ENCODE data around the gene SLC27A4.
"Not testable (repeated sequence)": the region's sequence is repeated elsewhere in the genome, so short reads cannot be mapped to it uniquely, and the experiment has no call there.

The SLC27A4 gene

GRCh38 chr9:128323212-128323730 is 17.1 kb upstream of the SLC27A4 start:
- peak overlapping the region; percentile 72 to 98 (median 87) for H3K4me3 ChIP-seq
- peak overlapping the region in 20 of 21 experiments; percentile 77 to 98 (median 91) for H3K27ac ChIP-seq

GRCh38 chr9:128323791-128324190 is 16.5 kb upstream of the SLC27A4 start:
- peak overlapping the region in 16 of 21 experiments; percentile 5 to 98 (median 90) for H3K27ac ChIP-seq
- H3K4me3 ChIP-seq, result peak overlapping the region; percentile 72 to 98 (median 87)

GRCh38 chr9:128324401-128324800 is 15.9 kb upstream of the SLC27A4 start:
- H3K27ac ChIP-seq, result peak overlapping the region in 5 of 21 experiments; percentile 3 to 90 (median 20)
- no peak overlapping the region for H3K4me3 ChIP-seq

GRCh38 chr9:128325629-128326028 is 14.7 kb upstream of the SLC27A4 start:
- Histone ChIP-seq H3K27ac (peak overlapping the region in 14 of 21 experiments; percentile 3 to 90 (median 40)), H3K4me3 (no peak overlapping the region)

GRCh38 chr9:128333451-128333869 is 6.9 kb upstream of the SLC27A4 start:
- H3K4me3 ChIP-seq, result no peak overlapping the region
- H3K27ac ChIP-seq, result no peak overlapping the region

- no peak overlapping the region for H3K27ac ChIP-seq
- no peak overlapping the region for H3K4me3 ChIP-seq
These were observed 5.2 kb upstream of the SLC27A4 start for GRCh38 chr9:128335161-128335560.

- no peak overlapping the region for H3K27ac ChIP-seq
These were observed 4.4 kb upstream of the SLC27A4 start for GRCh38 chr9:128335914-128336313.

GRCh38 chr9:128337936-128338335 is 2.4 kb upstream of the SLC27A4 start:
- H3K27ac ChIP-seq, result no peak overlapping the region
- no peak overlapping the region for H3K4me3 ChIP-seq

More at GRCh38 chr9:128335914-128336313, 4.4 kb upstream of the SLC27A4 start:
- no peak overlapping the region for H3K4me3 ChIP-seq

- not testable (repeated sequence) for H3K27ac ChIP-seq, H3K4me3 ChIP-seq
These were observed 1.3 kb upstream of the SLC27A4 start for GRCh38 chr9:128338852-128339614.

- H3K4me3 ChIP-seq, result peak overlapping the region; percentile 55 to 92 (median 79)
- peak overlapping the region; percentile 19 to 93 (median 86) for H3K27ac ChIP-seq
These were observed 536 bp downstream of the SLC27A4 start for GRCh38 chr9:128340691-128341434.

- Histone ChIP-seq H3K27ac (peak overlapping the region in 18 of 21 experiments; percentile 66 to 93 (median 86)), H3K4me3 (peak overlapping the region; percentile 55 to 92 (median 79))
These were observed 1.1 kb downstream of the SLC27A4 start for GRCh38 chr9:128341435-128341849.

GRCh38 chr9:128342971-128343680 is 2.8 kb downstream of the SLC27A4 start:
- no peak overlapping the region for H3K27ac ChIP-seq
- H3K4me3 ChIP-seq, result no peak overlapping the region

GRCh38 chr9:128343855-128344254 is 3.5 kb downstream of the SLC27A4 start:
- Histone ChIP-seq H3K27ac (no peak overlapping the region), H3K4me3 (no peak overlapping the region)

GRCh38 chr9:128344931-128345605 is 4.7 kb downstream of the SLC27A4 start:
- no peak overlapping the region for H3K27ac ChIP-seq
- no peak overlapping the region for H3K4me3 ChIP-seq

- Histone ChIP-seq H3K27ac (no peak overlapping the region), H3K4me3 (no peak overlapping the region)
These were observed 8.8 kb downstream of the SLC27A4 start for GRCh38 chr9:128349125-128349524.

GRCh38 chr9:128349772-128350171 is 9.4 kb downstream of the SLC27A4 start:
- Histone ChIP-seq H3K4me3 (no peak overlapping the region), H3K27ac (no peak overlapping the region)

GRCh38 chr9:128355451-128355850 is 15.1 kb downstream of the SLC27A4 start:
- Histone ChIP-seq H3K27ac (no peak overlapping the region), H3K4me3 (no peak overlapping the region)

GRCh38 chr9:128358090-128358489 is 17.8 kb downstream of the SLC27A4 start:
- Histone ChIP-seq H3K4me3 (no peak overlapping the region), H3K27ac (no peak overlapping the region)

GRCh38 chr9:128358861-128359260 is 18.5 kb downstream of the SLC27A4 start:
- H3K4me3 ChIP-seq, result no peak overlapping the region
- H3K27ac ChIP-seq, result no peak overlapping the region
